ENCODE data around the gene TRPV4. TPM values are rescaled to one million over a fixed set of nuclear protein-coding genes. Genes with fewer than 3 reads are reported as not detected.
"Not testable (repeated sequence)": the region's sequence is repeated elsewhere in the genome, so short reads cannot be mapped to it uniquely, and the experiment has no call there.

The TRPV4 gene
- total RNA-seq, 1 experiment from 2014 or later, result 0.44 TPM

DNA sequence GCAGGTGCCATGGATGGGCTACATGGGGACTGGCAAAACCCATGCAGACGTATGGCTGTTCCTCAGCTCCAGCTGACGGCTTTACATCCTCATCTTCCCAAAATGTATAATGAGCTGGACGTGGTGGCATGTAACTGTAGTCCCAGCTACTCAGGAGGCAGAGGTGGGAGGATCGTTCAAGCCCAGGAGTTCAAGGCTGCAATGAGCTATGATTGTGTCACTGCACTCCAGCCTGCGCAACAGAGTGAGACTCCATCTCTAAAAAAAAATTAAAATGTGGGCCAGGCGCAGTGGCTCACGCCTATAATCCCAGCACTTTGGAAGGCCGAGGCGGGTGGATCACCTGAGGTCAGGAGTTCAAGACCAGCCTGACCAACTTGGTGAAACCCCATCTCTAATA lies 29.3 kb upstream of the TRPV4 start:
- H3K36me3 ChIP-seq (ENCODE audit: control insufficient read depth, insufficient read depth, low read length); H3K4me3 ChIP-seq (ENCODE audit: low read depth in 2 of 2, low read length in 2 of 2); BruUV-seq (replicated peaks); intact Hi-C loops (cut with micrococcal nuclease; ENCODE audit: unreplicated experiment); POLR2A ChIA-PET; H3K9me3 ChIP-seq (ENCODE audit: control insufficient read depth, insufficient read depth, low read depth, low read length); in situ Hi-C loops (cut with HindIII; ENCODE audit: low pct_unique_long_range_greater_than_20kb, low sequenced_read_pairs); H3K4me1 ChIP-seq (ENCODE audit: control insufficient read depth, insufficient read depth, low read length); H3K27ac ChIP-seq (ENCODE audit: low read length); ATAC-seq; DNase-seq (ENCODE audit: low read depth, low spot score); CTCF ChIA-PET; H3K27me3 ChIP-seq (ENCODE audit: control insufficient read depth, insufficient read depth, low read length): not testable (repeated sequence)

DNA sequence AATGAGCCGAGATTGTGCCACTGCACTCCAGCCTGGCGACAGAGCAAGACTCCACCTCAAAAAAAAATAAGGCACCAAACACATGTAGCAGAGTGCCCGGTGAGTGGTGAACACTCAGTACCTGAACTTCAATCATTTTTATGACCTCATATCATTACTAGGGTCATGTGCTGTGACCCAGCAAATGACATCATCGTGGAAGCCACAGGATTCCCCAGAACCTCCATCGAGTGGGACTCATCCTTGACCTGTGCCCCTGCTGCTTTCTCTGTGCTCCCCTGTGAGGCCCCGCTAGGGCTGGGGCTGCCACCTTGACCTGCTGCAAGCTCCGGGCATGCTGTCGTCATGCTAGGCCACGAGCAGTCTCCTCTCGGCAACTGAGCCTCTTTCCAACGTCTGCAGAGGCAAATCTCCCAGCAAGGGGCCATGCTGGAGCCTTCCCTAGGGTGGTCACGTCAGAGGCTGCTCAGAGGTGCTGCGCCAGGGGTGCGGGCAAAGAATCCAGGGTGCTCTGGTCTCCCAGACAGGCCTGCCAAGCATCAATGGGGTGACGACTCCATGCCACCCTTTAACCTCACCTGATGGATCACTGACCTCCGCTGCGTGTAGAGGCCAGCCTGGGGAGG lies 28.6 kb upstream of the TRPV4 start:
- H3K27me3 ChIP-seq (ENCODE audit: control insufficient read depth, insufficient read depth, low read length), result no peaks in the 10 kb centered on the region
- no peaks in the 10 kb centered on the region for H3K4me1 ChIP-seq (ENCODE audit: control insufficient read depth, insufficient read depth, low read length)
- ATAC-seq (no peak), DNase-seq (ENCODE audit: low read depth, low spot score) (no peak)
- H3K4me3 ChIP-seq (ENCODE audit: low read depth in 2 of 2, low read length in 2 of 2), result no peak overlapping the region
- H3K36me3 ChIP-seq (ENCODE audit: control insufficient read depth, insufficient read depth, low read length), result no peaks in the 10 kb centered on the region
- intact Hi-C loops (cut with micrococcal nuclease; ENCODE audit: unreplicated experiment), result no loop called here
- no peaks in the 10 kb centered on the region for H3K9me3 ChIP-seq (ENCODE audit: control insufficient read depth, insufficient read depth, low read depth, low read length)
- POLR2A ChIA-PET, result no interaction called here
- TF ChIP-seq, protein P1, sequence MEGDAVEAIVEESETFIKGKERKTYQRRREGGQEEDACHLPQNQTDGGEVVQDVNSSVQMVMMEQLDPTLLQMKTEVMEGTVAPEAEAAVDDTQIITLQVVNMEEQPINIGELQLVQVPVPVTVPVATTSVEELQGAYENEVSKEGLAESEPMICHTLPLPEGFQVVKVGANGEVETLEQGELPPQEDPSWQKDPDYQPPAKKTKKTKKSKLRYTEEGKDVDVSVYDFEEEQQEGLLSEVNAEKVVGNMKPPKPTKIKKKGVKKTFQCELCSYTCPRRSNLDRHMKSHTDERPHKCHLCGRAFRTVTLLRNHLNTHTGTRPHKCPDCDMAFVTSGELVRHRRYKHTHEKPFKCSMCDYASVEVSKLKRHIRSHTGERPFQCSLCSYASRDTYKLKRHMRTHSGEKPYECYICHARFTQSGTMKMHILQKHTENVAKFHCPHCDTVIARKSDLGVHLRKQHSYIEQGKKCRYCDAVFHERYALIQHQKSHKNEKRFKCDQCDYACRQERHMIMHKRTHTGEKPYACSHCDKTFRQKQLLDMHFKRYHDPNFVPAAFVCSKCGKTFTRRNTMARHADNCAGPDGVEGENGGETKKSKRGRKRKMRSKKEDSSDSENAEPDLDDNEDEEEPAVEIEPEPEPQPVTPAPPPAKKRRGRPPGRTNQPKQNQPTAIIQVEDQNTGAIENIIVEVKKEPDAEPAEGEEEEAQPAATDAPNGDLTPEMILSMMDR (IDR thresholded peaks at IDR 0.05), result no peak
- TF ChIP-seq, protein P2, sequence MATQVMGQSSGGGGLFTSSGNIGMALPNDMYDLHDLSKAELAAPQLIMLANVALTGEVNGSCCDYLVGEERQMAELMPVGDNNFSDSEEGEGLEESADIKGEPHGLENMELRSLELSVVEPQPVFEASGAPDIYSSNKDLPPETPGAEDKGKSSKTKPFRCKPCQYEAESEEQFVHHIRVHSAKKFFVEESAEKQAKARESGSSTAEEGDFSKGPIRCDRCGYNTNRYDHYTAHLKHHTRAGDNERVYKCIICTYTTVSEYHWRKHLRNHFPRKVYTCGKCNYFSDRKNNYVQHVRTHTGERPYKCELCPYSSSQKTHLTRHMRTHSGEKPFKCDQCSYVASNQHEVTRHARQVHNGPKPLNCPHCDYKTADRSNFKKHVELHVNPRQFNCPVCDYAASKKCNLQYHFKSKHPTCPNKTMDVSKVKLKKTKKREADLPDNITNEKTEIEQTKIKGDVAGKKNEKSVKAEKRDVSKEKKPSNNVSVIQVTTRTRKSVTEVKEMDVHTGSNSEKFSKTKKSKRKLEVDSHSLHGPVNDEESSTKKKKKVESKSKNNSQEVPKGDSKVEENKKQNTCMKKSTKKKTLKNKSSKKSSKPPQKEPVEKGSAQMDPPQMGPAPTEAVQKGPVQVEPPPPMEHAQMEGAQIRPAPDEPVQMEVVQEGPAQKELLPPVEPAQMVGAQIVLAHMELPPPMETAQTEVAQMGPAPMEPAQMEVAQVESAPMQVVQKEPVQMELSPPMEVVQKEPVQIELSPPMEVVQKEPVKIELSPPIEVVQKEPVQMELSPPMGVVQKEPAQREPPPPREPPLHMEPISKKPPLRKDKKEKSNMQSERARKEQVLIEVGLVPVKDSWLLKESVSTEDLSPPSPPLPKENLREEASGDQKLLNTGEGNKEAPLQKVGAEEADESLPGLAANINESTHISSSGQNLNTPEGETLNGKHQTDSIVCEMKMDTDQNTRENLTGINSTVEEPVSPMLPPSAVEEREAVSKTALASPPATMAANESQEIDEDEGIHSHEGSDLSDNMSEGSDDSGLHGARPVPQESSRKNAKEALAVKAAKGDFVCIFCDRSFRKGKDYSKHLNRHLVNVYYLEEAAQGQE (IDR thresholded peaks at IDR 0.05; ENCODE audit: insufficient read depth in 1 of 2, low read depth in 2 of 2, low read length in 1 of 2), result no peak
- TF ChIP-seq TCF7L2 (IDR thresholded peaks at IDR 0.05; ENCODE audit: low read depth, low read length) (no peak), SIN3A (IDR thresholded peaks at IDR 0.05; ENCODE audit: borderline replicate concordance, insufficient read depth, low read depth, low read length) (no peak), POLR2AphosphoS5 (IDR thresholded peaks at IDR 0.05; ENCODE audit: low read depth, low read length) (no peak)
- no TSS peak for BruUV-seq (replicated peaks)
- no peak overlapping the region for H3K27ac ChIP-seq (ENCODE audit: low read length)
- CTCF ChIA-PET, result interaction anchor here (0.6 kb wide), 1 partner anchor 313 kb away, joined by 9 read pairs; no protein-coding TSS in a partner anchor
- in situ Hi-C loops (cut with HindIII; ENCODE audit: low pct_unique_long_range_greater_than_20kb, low sequenced_read_pairs), result no loop called here

DNA sequence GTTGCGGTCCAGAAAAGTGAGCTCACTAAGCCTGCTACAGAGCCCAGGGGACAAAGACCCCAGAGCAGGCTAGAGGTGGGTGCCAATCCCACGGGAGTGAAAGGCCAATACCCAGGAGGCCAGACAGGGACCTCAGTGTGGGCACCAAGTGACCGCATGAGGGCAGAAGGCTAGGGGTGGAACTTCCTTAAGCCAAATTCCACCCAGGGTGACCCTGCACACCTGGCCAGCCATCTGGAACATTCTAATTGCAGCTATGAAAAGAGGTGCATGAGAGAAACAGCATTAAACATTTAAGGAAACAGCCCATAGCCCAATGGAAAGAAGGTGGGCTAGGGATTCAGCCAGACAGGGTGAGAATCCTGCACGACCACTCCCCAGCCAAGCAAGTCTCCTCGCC lies 27.8 kb upstream of the TRPV4 start:
- ATAC-seq, result no peak
- no peaks in the 10 kb centered on the region for H3K27me3 ChIP-seq (ENCODE audit: control insufficient read depth, insufficient read depth, low read length)
- in situ Hi-C loops (cut with HindIII; ENCODE audit: low pct_unique_long_range_greater_than_20kb, low sequenced_read_pairs), result no loop called here

More for the DNA sequence above, 27.8 kb upstream of the TRPV4 start:
- no peak overlapping the region for H3K27ac ChIP-seq (ENCODE audit: low read length)
- H3K4me3 ChIP-seq (ENCODE audit: low read depth in 2 of 2, low read length in 2 of 2), result no peak overlapping the region
- intact Hi-C loops (cut with micrococcal nuclease; ENCODE audit: unreplicated experiment), result no loop called here
- ChIA-PET POLR2A (no interaction called here), CTCF (interaction anchor here (0.6 kb wide), 1 partner anchor 312 kb away, joined by 9 read pairs; no protein-coding TSS in a partner anchor)
- BruUV-seq (replicated peaks), result no TSS peak
- H3K4me1 ChIP-seq (ENCODE audit: control insufficient read depth, insufficient read depth, low read length), result no peaks in the 10 kb centered on the region
- no peak for DNase-seq (ENCODE audit: low read depth, low spot score)
- TF ChIP-seq, protein P1 (IDR thresholded peaks at IDR 0.05), result no peak
- TF ChIP-seq, protein P2 (IDR thresholded peaks at IDR 0.05; ENCODE audit: insufficient read depth in 1 of 2, low read depth in 2 of 2, low read length in 1 of 2), result no peak
- TF ChIP-seq TCF7L2 (IDR thresholded peaks at IDR 0.05; ENCODE audit: low read depth, low read length), result no peak
- no peak for TF ChIP-seq POLR2AphosphoS5 (IDR thresholded peaks at IDR 0.05; ENCODE audit: low read depth, low read length)
- H3K36me3 ChIP-seq (ENCODE audit: control insufficient read depth, insufficient read depth, low read length), result no peaks in the 10 kb centered on the region
- no peaks in the 10 kb centered on the region for H3K9me3 ChIP-seq (ENCODE audit: control insufficient read depth, insufficient read depth, low read depth, low read length)

Data from Panc1 (cell line).